ENCODE measurements around the gene ZNF598. TPM values are rescaled to one million over a fixed set of nuclear protein-coding genes. Genes with fewer than 3 reads are reported as not detected.
A peak's percentile ranks its signal among the peaks of the same experiment; 100 is the strongest.

The ZNF598 gene
- total and polyA plus RNA-seq, 2 of the 13 experiments (the other 11 are each of a cell fraction or from before 2014, with no cell fraction given), result 13.5 to 14.2 TPM

GRCh38 chr16:1983544-1984346 lies 25.9 kb downstream of the ZNF598 start, which contains the start of gene GFER (continued):
- TF ChIP-seq ZNF609 (CRISPR knock-in tag; IDR thresholded peaks at IDR 0.05; ENCODE audit: borderline replicate concordance) (no peak; the same call in 1 of the 2 replicates), ZNF766 (CRISPR knock-in tag; IDR thresholded peaks at IDR 0.05; ENCODE audit: borderline replicate concordance) (peak; percentile 23; the same call in 1 of the 2 replicates), ZNF777 (CRISPR knock-in tag; IDR thresholded peaks at IDR 0.05) (peak; percentile 83), ZNF44 (CRISPR knock-in tag; IDR thresholded peaks at IDR 0.05) (no peak), ZNF569 (CRISPR knock-in tag; IDR thresholded peaks at IDR 0.05; ENCODE audit: borderline replicate concordance) (no peak), ZFP36L2 (CRISPR knock-in tag; IDR thresholded peaks at IDR 0.05) (no peak), GPN1 (CRISPR knock-in tag; IDR thresholded peaks at IDR 0.05; ENCODE audit: borderline replicate concordance) (no peak), ERF (CRISPR knock-in tag; IDR thresholded peaks at IDR 0.05) (peak; percentile 77; the same call in 1 of the 2 replicates), ZNF615 (CRISPR knock-in tag; IDR thresholded peaks at IDR 0.05; ENCODE audit: borderline replicate concordance) (no peak), ZNF839 (CRISPR knock-in tag; IDR thresholded peaks at IDR 0.05; ENCODE audit: borderline replicate concordance) (no peak), ASH2L (IDR thresholded peaks at IDR 0.05; ENCODE audit: insufficient read length, low read depth, low read length) (no peak), KDM2A (CRISPR knock-in tag; IDR thresholded peaks at IDR 0.05; ENCODE audit: borderline replicate concordance, low read depth) (peak; percentile 94), CEBPG (CRISPR knock-in tag; IDR thresholded peaks at IDR 0.05) (peak; percentile 4; the same call in 1 of the 2 replicates), ZNF724P (CRISPR knock-in tag; IDR thresholded peaks at IDR 0.05; ENCODE audit: borderline replicate concordance) (no peak), ZGPAT (CRISPR knock-in tag; IDR thresholded peaks at IDR 0.05) (peak; percentile 89; the same call in 1 of the 2 replicates), HCFC1 (IDR thresholded peaks at IDR 0.05; ENCODE audit: low read depth, low read length) (peak; percentile 51), HNF4G (IDR thresholded peaks at IDR 0.05; ENCODE audit: borderline replicate concordance, low read depth, low read length) (peak; percentile 11; the same call in 1 of the 2 replicates), HNF4G (CRISPR knock-in tag; IDR thresholded peaks at IDR 0.05; ENCODE audit: borderline replicate concordance, low read depth) (peak; percentile 38; the same call in 1 of the 2 replicates), PHF5A (CRISPR knock-in tag; IDR thresholded peaks at IDR 0.05; ENCODE audit: low read depth, unreplicated experiment) (peak; percentile 84), ZNF383 (CRISPR knock-in tag; IDR thresholded peaks at IDR 0.05; ENCODE audit: borderline replicate concordance) (no peak), ZNF570 (CRISPR knock-in tag; IDR thresholded peaks at IDR 0.05; ENCODE audit: borderline replicate concordance) (no peak), MED13 (CRISPR knock-in tag; IDR thresholded peaks at IDR 0.05) (no peak)

Measured in HepG2 (cell line).